Jurkat, Clone E6-1 (cell line): ENCODE results near the gene NPHP3.
A peak's percentile ranks its signal among the peaks of the same experiment; 100 is the strongest.
"Not testable (repeated sequence)": the region's sequence is repeated elsewhere in the genome, so short reads cannot be mapped to it uniquely, and the experiment has no call there.

ENCODE experiments used
- DNase-seq: peaks from one replicate; pipeline ENCODE4 v3.0.0-alpha.2; 2011; ENCODE audit warnings: low read depth, low spot score
- H3K4me3 ChIP-seq: 2 replicates; pipeline ENCODE4 v1.5.1; 2011; ENCODE audit warnings: mild to moderate bottlenecking, low read length, control low read depth, moderate library complexity

Gene NPHP3

GRCh38 chr3:132652640-132653270 is 69.5 kb downstream of the NPHP3 start:
- no peak for DNase-seq

DNA sequence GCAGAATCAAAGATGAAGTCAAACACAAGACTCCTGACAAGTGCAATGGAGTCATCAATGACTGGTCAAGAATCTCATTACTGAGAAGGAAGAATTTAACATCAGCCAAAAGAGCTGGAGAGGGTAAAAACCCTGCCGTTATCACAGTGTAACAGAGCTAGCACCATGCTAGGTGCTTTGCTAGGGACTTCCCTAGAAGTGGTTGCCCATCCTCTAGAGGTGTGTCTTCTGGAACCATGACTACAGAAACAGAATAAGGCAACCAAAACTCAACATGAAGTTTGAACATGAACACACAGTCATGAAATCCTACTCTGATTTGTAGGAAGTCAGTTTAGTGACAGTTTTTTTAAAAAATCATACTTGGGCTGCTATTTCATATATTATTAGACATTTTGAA is 72.1 kb downstream of the NPHP3 start:
- no peak overlapping the region for H3K4me3 ChIP-seq
- no peak for DNase-seq

More at GRCh38 chr3:132652640-132653270, 69.5 kb downstream of the NPHP3 start:
- no peak overlapping the region for H3K4me3 ChIP-seq

- no peak overlapping the region for H3K4me3 ChIP-seq
- DNase-seq, result no peak
Observed at GRCh38 chr3:132645058-132645457, 77.2 kb downstream of the NPHP3 start.

- no peak for DNase-seq
- no peak overlapping the region for H3K4me3 ChIP-seq
Observed at GRCh38 chr3:132643366-132643765, 78.8 kb downstream of the NPHP3 start.

DNA sequence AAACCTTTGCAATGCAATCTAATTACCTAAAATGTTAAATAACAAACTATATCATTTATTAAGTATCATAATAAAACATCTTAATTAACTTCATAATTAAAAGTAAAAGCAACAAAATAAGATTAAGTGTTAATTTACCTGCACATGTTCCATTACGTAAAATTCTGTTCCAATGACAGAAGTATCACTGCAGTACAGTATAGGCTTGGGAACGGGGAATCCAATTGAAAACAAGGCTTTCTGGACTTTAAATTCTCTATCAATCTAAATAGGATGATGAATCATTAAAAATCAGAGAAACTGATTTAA is 79.7 kb downstream of the NPHP3 start:
- H3K4me3 ChIP-seq, result no peak overlapping the region
- DNase-seq, result no peak

- no peak overlapping the region for H3K4me3 ChIP-seq
- DNase-seq, result peak; percentile 36
Observed at GRCh38 chr3:132641837-132642538, 80.2 kb downstream of the NPHP3 start.

- H3K4me3 ChIP-seq, DNase-seq: not testable (repeated sequence)
Observed at GRCh38 chr3:132641427-132641826, 80.8 kb downstream of the NPHP3 start.

DNA sequence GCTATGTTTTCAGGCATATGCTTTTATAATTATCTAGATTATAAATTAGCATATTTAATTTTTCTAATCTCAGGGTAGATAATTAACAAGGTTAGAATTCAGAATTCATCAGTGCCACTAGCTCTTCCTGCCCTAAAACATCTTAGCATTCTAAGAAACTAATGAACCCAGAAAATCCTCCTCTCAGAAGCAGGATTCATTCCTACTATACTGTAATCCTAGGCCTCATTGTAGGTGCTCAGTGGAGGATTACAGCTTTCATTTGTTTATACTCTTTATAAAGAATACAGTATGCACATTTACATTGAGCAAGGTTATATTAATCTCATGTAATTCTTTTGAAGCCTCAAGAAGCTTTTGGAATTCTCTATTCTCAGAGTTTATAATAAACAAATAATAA is 83.5 kb downstream of the NPHP3 start:
- no peak for DNase-seq
- no peak overlapping the region for H3K4me3 ChIP-seq

GRCh38 chr3:132637590-132637989 is 84.6 kb downstream of the NPHP3 start:
- DNase-seq, result no peak
- H3K4me3 ChIP-seq, result no peak overlapping the region

- no peak for DNase-seq
Observed at GRCh38 chr3:132635052-132635451, 87.2 kb downstream of the NPHP3 start.

More at GRCh38 chr3:132635052-132635451, 87.2 kb downstream of the NPHP3 start:
- H3K4me3 ChIP-seq, result no peak overlapping the region
